ENCODE results near the gene KRT71.

KRT71 gene

DNA sequence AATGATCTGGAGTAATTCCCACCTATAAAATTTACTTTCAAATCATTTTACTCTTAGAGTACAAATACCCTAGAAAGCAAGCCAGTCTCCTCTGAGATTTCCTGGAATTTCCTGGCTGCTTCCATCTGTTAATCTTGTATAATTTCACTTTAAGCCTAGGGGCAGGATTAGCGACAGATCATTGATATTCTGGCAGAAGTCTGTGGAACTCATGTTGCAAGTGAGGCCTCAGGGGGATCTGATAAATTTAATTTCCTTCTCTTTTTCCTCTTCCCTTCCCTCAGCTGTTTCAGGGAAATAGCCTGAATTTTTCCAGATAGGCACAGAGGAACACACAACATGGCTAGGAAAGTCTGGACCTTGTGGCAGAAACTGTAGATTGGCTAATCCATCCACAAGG, 54.0 kb downstream of the KRT71 start:
- DNase-seq (ENCODE audit: low read depth in 4 of 4, low spot score in 1 of 4), result no peak

DNA sequence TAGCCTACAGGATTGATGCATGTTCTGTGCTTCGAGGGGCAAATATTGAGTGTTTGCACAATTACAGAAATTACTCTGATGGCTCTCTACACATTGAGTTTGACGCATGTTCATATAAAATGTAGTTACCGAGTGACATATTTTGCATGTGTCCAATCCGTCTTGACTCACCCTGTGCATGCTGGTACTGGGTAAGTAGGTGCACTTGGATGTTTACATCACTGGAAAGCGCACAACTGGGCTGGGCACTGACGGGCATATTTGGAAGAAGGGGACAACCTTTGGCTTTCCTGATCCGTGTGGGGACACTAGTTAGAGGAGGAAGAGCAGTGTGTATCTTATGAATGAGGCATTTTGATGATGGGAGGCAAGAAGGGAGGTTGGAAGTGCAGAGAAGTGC, 55.0 kb downstream of the KRT71 start:
- DNase-seq (ENCODE audit: low read depth in 4 of 4, low spot score in 1 of 4), result no peak

DNA sequence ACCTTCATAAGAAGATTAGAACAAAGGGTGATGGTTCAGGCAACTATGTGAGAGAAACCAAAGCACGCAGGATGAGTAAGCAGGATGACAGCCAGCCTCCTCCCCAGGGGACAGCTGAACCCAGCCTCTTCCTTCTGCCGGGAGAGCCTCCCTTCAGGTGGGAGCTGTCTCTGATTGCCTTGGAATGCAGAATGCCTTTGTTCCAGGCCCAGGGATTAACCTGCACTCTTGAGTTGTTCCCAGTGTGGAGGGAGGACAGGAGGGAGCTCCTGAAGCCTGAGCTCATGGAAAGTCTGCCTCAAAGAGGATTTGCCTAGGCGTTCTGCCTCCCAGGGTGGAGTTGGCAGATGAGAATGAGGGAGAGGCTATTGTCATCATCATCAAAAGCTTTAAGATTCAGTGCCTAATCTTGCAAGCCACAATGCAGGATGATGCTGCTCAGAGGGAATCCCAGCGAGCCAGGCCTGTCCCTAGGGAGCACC, 56.3 kb downstream of the KRT71 start:
- no peak for DNase-seq (ENCODE audit: low read depth in 4 of 4, low spot score in 1 of 4)

DNA sequence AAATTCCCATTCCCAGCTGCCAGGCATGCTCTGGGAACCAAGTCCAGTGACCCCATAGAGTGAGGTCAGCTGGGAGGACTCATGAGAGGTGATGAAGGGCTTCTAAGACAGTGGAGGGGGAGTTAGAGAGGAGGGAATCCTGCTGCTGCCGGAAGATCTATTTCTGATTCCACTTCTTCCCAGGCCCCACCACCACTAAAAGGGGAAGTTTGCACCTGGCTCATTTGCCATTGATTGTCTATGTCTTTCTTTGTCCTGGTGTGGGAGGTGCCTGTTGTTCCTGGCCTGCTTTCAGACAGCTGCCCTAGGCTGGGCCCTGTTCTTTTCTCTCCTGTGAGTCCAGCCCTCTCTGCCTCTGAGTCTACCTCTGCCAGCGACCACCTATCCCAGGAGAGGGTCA, 56.9 kb downstream of the KRT71 start:
- DNase-seq (ENCODE audit: low read depth in 4 of 4, low spot score in 1 of 4), result no peak

DNA sequence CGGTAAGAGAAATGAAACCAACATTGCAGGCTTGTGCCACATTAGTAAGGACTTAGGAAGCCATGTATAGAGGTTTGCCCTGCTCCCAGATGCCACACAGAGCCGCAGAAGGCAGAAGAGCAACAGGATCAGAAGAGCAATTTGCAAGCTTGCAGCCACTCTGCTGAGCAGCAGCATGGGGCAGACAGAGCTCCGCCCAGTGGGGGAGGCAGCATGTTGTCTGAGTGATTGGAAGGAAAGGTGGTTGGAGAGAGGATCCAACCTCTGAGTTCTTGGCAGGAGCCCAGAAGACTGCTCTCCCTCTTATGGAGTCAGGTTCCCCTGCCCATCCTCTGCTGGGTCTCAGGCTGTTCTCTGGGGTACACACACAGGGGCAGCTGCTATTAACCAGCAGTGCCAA, 57.6 kb downstream of the KRT71 start:
- no peak for DNase-seq (ENCODE audit: low read depth in 4 of 4, low spot score in 1 of 4)

DNA sequence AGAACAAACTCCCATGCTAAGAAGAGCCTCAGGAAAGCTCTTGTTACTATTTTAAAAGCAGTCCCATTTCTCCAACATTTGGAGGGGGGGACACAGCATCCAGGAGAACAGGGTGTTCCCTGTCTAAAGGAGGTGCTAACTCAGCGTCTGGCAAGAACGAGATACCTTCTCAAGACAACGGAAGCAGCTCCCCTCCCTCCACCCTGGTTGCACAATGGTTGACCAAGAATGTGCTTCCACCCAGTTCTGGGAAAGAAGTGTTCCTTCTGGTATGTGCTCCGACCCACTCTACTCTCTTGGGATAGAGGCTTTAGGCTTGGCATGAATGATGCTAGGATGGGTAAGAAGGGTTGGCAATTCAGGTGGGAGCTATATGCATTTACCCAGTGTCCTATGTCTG, 58.4 kb downstream of the KRT71 start:
- no peak for DNase-seq (ENCODE audit: low read depth in 4 of 4, low spot score in 1 of 4)

DNA sequence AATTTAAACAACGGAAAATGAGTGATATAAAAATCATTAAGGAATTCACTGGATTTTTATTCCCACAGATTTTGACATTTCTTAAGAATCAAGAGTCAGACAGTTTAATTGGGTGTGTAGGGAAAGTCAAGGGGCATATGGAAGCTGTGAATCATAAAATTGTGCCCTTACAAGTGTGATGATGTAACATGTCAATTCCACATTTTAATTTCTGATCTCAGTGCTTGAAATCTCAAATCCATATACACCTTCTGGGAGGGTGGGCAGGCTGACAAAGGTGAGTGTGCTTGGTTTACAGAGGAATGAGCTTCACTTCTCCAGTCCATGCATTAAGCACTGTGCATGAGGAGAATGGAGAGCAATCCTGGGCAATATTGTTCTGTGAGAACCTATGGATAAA, 58.8 kb downstream of the KRT71 start:
- DNase-seq (ENCODE audit: low read depth in 4 of 4, low spot score in 1 of 4), result no peak
